GM12865 (cell line): ENCODE measurements around the gene ZSCAN23.
"Not testable (repeated sequence)": the region's sequence is repeated elsewhere in the genome, so short reads cannot be mapped to it uniquely, and the experiment has no call there.

Source experiments
- DNase-seq: peaks from one replicate; pipeline ENCODE4 v3.0.0; 2010; ENCODE audit warnings: low read depth
- H3K4me3 ChIP-seq: 2 replicates; pipeline ENCODE4 v1.5.1; 2011; ENCODE audit warnings: mild to moderate bottlenecking, low read depth, low read length, control low read depth
- CTCF ChIP-seq: IDR thresholded peaks from 2 replicates; pipeline ENCODE4 v1.5.1; 2011; ENCODE audit warnings: low read length, control low read depth, low read depth, inconsistent platforms; ENCODE audit not compliant: insufficient read depth; ENCODE audit errors: missing control alignments

The ZSCAN23 gene

GRCh38 chr6:28486533-28486932 lies 43.2 kb upstream of the ZSCAN23 start:
- no peak for TF ChIP-seq CTCF
- H3K4me3 ChIP-seq: no peak overlapping the region
- DNase-seq: no peak

GRCh38 chr6:28485482-28485881 lies 42.2 kb upstream of the ZSCAN23 start:
- TF ChIP-seq CTCF: no peak
- no peak overlapping the region for H3K4me3 ChIP-seq
- no peak for DNase-seq

- no peak for TF ChIP-seq CTCF
- no peak overlapping the region for H3K4me3 ChIP-seq
- DNase-seq: no peak
Observed at GRCh38 chr6:28480253-28480932, 37.1 kb upstream of the ZSCAN23 start.

- peak; percentile 11 for DNase-seq
- no peak for TF ChIP-seq CTCF
- H3K4me3 ChIP-seq: no peak overlapping the region
Observed at GRCh38 chr6:28478518-28478917, 35.2 kb upstream of the ZSCAN23 start.

- no peak for TF ChIP-seq CTCF
- DNase-seq: peak; percentile 89
- H3K4me3 ChIP-seq: peak overlapping the region; percentile 53
Observed at GRCh38 chr6:28474441-28475219, 31.3 kb upstream of the ZSCAN23 start.

GRCh38 chr6:28469153-28469745 lies 26.0 kb upstream of the ZSCAN23 start:
- DNase-seq, H3K4me3 ChIP-seq: not testable (repeated sequence)

- DNase-seq: no peak
- TF ChIP-seq CTCF: no peak
- H3K4me3 ChIP-seq: no peak overlapping the region
Observed at GRCh38 chr6:28468056-28468455, 24.8 kb upstream of the ZSCAN23 start.
